Measurements from ENCODE around the gene LRIG3. TPM values are rescaled to one million over a fixed set of nuclear protein-coding genes. Genes with fewer than 3 reads are reported as not detected.

LRIG3 gene
- total RNA-seq, 1 donor from 2014 or later: 12.6 TPM

DNA sequence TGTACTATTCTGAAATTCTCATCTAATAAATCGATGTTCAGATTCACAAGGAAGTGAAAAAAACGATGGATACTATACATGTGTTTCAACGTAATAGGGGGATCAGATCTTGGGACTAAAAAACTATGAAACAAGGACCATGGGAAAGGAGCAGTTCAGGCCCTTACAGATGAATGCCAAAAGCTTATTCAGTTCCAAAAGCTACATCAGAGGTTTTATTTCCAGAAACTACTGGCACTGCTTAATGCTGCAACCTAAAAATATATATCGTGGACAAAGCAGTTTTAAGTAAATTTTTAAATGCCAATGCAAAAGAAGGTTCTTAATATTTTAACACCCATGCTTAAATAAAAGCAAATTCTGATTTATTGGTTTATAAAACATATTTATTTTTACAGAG, 38.5 kb downstream of the LRIG3 start:
- no peak overlapping the region for H3K4me3 ChIP-seq (ENCODE audit: low read depth, low read length)
- TF ChIP-seq, protein P1, sequence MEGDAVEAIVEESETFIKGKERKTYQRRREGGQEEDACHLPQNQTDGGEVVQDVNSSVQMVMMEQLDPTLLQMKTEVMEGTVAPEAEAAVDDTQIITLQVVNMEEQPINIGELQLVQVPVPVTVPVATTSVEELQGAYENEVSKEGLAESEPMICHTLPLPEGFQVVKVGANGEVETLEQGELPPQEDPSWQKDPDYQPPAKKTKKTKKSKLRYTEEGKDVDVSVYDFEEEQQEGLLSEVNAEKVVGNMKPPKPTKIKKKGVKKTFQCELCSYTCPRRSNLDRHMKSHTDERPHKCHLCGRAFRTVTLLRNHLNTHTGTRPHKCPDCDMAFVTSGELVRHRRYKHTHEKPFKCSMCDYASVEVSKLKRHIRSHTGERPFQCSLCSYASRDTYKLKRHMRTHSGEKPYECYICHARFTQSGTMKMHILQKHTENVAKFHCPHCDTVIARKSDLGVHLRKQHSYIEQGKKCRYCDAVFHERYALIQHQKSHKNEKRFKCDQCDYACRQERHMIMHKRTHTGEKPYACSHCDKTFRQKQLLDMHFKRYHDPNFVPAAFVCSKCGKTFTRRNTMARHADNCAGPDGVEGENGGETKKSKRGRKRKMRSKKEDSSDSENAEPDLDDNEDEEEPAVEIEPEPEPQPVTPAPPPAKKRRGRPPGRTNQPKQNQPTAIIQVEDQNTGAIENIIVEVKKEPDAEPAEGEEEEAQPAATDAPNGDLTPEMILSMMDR (conservative IDR thresholded peaks at IDR 0.05; ENCODE audit: low read depth, low read length): no peak

DNA sequence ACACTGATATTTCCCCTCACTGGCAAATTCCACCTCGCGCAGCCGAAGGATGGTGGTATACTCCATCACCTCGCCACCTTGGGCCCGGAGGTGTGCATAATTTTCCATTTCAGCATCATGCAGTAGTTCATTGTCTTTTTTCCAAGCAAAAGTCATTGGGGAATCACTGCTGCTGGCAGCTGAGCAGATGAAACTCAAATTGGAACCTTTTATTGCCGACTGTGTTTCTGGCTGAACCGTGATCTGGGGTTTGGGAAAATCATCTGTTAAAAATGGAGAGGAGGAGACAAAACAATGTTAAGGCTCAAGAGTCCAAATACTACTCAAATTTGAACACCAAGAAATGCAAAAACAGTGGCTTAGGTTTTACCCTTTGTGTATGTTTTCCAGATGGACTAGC, 39.7 kb downstream of the LRIG3 start:
- no peak overlapping the region for H3K4me3 ChIP-seq (ENCODE audit: low read depth, low read length)
- DNase-seq (ENCODE audit: low read depth): no peak
- TF ChIP-seq, protein P1 (conservative IDR thresholded peaks at IDR 0.05; ENCODE audit: low read depth, low read length): no peak

More for the DNA sequence above, 38.5 kb downstream of the LRIG3 start:
- no peak for DNase-seq (ENCODE audit: low read depth)

DNA sequence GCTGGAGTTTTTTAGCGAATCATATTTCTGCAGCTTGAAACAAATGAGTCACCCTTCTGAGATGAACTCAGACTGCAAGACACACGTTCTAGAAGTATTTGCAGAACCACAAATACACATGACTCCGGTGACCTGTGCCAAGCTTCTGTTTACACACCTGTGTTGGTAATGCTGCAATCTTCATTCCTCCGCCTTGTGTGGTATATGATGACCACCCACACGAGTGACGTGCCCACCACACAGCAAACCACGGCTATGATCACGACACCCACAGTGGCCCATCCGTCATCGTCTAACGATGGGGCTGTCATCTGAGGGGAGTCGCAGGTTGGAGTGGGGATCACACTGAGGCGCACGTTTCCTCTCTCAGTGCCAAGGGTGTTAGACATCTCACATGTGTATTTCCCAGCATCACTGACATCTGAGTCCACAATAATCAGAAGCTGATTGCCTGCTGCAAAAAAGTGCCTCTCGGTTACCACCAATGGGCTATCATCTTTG, 43.0 kb downstream of the LRIG3 start:
- TF ChIP-seq, protein P1 (conservative IDR thresholded peaks at IDR 0.05; ENCODE audit: low read depth, low read length): no peak
- peak; percentile 22 for DNase-seq (ENCODE audit: low read depth)

DNA sequence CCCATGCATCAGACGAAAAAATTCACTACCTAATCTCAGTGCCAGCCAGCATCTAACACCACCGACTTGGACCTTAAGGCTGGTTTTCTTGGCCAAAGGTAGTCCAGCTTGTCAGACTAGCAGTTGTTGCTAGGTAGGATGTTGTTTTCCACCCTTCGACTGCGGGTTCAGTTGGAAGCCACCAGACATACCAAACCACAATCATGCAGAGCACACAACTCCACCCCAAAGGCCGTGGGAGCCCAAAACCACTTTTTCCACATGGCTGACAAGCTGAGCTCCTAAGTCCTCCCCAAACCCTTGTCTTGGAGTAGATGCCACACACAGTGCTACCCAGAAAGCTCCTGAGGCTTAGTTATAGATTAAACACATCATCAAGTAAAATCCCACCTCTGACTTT, 46.8 kb downstream of the LRIG3 start:
- no peak for DNase-seq (ENCODE audit: low read depth)
- H3K4me3 ChIP-seq (ENCODE audit: low read depth, low read length): no peak overlapping the region
- TF ChIP-seq, protein P1 (conservative IDR thresholded peaks at IDR 0.05; ENCODE audit: low read depth, low read length): no peak

More for the DNA sequence above, 43.0 kb downstream of the LRIG3 start:
- H3K4me3 ChIP-seq (ENCODE audit: low read depth, low read length): no peak overlapping the region

DNA sequence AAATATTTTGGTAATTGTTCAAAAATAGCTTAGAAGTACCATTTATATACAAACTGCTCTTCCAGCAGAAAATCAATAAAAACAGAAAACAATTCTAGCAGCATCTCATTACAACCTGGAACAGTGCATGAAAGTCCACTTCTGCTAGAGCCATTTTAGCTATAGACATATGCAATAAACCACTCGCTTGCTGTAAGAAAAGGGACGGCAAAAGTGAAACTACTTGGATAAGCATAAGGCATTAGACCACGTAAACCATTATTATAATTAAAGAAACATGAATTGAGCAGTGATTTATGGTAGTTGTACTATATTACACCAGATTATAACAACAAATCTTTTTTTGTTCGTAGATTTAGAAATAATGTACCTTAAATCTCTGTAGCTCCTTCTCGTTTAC, 48.7 kb downstream of the LRIG3 start:
- TF ChIP-seq, protein P1 (conservative IDR thresholded peaks at IDR 0.05; ENCODE audit: low read depth, low read length): no peak
- H3K4me3 ChIP-seq (ENCODE audit: low read depth, low read length): no peak overlapping the region
- DNase-seq (ENCODE audit: low read depth): no peak

DNA sequence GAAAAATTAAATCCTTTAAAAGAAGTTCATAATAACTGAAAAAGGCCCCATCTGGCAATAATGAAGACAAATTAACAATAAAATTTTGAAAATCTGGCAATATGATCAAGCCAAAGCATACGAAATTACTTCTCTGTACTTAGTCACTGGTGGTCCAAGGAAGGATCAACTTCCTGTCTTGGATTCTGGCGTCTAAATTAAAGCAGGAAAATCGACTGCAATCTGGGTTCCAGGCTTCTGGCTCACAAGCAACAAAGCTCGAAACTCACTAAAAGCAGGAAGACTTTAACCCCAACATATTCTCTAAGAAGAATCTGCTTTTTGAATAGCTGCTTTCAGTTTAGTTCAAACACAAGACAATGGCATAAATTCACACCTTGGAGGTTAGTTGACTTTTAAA, 49.7 kb downstream of the LRIG3 start:
- no peak for DNase-seq (ENCODE audit: low read depth)
- H3K4me3 ChIP-seq (ENCODE audit: low read depth, low read length): no peak overlapping the region
- TF ChIP-seq, protein P1 (conservative IDR thresholded peaks at IDR 0.05; ENCODE audit: low read depth, low read length): no peak

GRCh38 chr12:58860788-58861240, 59.5 kb downstream of the LRIG3 start:
- TF ChIP-seq, protein P1 (conservative IDR thresholded peaks at IDR 0.05; ENCODE audit: low read depth, low read length): no peak
- DNase-seq (ENCODE audit: low read depth): no peak
- H3K4me3 ChIP-seq (ENCODE audit: low read depth, low read length): no peak overlapping the region

Data from epithelial cell of proximal tubule (primary cell).